ENCODE results near the gene PIK3R1. TPM values are rescaled to one million over a fixed set of nuclear protein-coding genes. Genes with fewer than 3 reads are reported as not detected.

Gene PIK3R1
- total RNA-seq, 1 experiment from 2014 or later, result 1.7 TPM

GRCh38 chr5:68296895-68297294, 81.3 kb downstream of the PIK3R1 start:
- Histone ChIP-seq H3K9ac (ENCODE audit: low read length) (no peak overlapping the region), H3K27me3 (ENCODE audit: low read length) (no peaks in the 10 kb centered on the region), H3F3A (ENCODE audit: low read length, unreplicated experiment) (no peaks in the 10 kb centered on the region), H3K36me3 (ENCODE audit: low read depth, low read length) (no peaks in the 10 kb centered on the region), H2AFZ (ENCODE audit: low read length) (no peak overlapping the region), H3K79me2 (ENCODE audit: low read length) (no peaks in the 10 kb centered on the region), H4K20me1 (ENCODE audit: low read length) (no peaks in the 10 kb centered on the region), H3K4me2 (ENCODE audit: low read length) (no peak overlapping the region), H3K9me2 (replicated peaks; ENCODE audit: low read length) (no peaks in the 10 kb centered on the region), H3K27ac (ENCODE audit: low read length) (no peak overlapping the region), H3K4me3 (ENCODE audit: low read length) (no peak overlapping the region), H3K9me3 (ENCODE audit: low read length) (no peaks in the 10 kb centered on the region), H3K4me1 (ENCODE audit: insufficient read depth, low read length) (peaks cover 9% of the 10 kb centered on the region; the same call in 1 of the 2 replicates)
- DNase-seq, result no peak
- ChIA-PET POLR2A (ENCODE audit: unreplicated experiment) (no interaction called here), CTCF (no interaction called here)
- TF ChIP-seq EZH2phosphoT487 (IDR thresholded peaks at IDR 0.05; ENCODE audit: borderline replicate concordance, low read length), result no peak
- TF ChIP-seq CTCF (conservative IDR thresholded peaks at IDR 0.05; ENCODE audit: low read depth, low read length), result no peak
- no peak for TF ChIP-seq EZH2 (IDR thresholded peaks at IDR 0.05; ENCODE audit: low read length, unreplicated experiment)
- no peak for ATAC-seq
- intact Hi-C loops (cut with micrococcal nuclease), result no loop called here
- BruUV-seq (replicated peaks), result no TSS peak

- Histone ChIP-seq H3K27ac (ENCODE audit: low read length) (no peak overlapping the region), H3K27me3 (ENCODE audit: low read length) (no peaks in the 10 kb centered on the region), H3K9me2 (replicated peaks; ENCODE audit: low read length) (no peaks in the 10 kb centered on the region), H3K4me3 (ENCODE audit: low read length) (no peak overlapping the region), H2AFZ (ENCODE audit: low read length) (no peak overlapping the region), H4K20me1 (ENCODE audit: low read length) (no peaks in the 10 kb centered on the region), H3K4me2 (ENCODE audit: low read length) (no peak overlapping the region), H3K9me3 (ENCODE audit: low read length) (no peaks in the 10 kb centered on the region), H3K4me1 (ENCODE audit: insufficient read depth, low read length) (peaks cover 9% of the 10 kb centered on the region; the same call in 1 of the 2 replicates), H3K79me2 (ENCODE audit: low read length) (no peaks in the 10 kb centered on the region), H3F3A (ENCODE audit: low read length, unreplicated experiment) (no peaks in the 10 kb centered on the region), H3K9ac (ENCODE audit: low read length) (no peak overlapping the region), H3K36me3 (ENCODE audit: low read depth, low read length) (no peaks in the 10 kb centered on the region)
- ATAC-seq, result no peak
- no peak for DNase-seq
- intact Hi-C loops (cut with micrococcal nuclease), result no loop called here
- TF ChIP-seq EZH2 (IDR thresholded peaks at IDR 0.05; ENCODE audit: low read length, unreplicated experiment), result no peak
- no peak for TF ChIP-seq EZH2phosphoT487 (IDR thresholded peaks at IDR 0.05; ENCODE audit: borderline replicate concordance, low read length)
- no peak for TF ChIP-seq CTCF (conservative IDR thresholded peaks at IDR 0.05; ENCODE audit: low read depth, low read length)
- ChIA-PET POLR2A (ENCODE audit: unreplicated experiment) (no interaction called here), CTCF (no interaction called here)
- no TSS peak for BruUV-seq (replicated peaks)
Measured at GRCh38 chr5:68297656-68298055, 82.1 kb downstream of the PIK3R1 start.

GRCh38 chr5:68298479-68298878, 82.9 kb downstream of the PIK3R1 start:
- Histone ChIP-seq H3K4me3 (ENCODE audit: low read length) (no peak overlapping the region), H3K27me3 (ENCODE audit: low read length) (no peaks in the 10 kb centered on the region), H3K9me2 (replicated peaks; ENCODE audit: low read length) (no peaks in the 10 kb centered on the region), H2AFZ (ENCODE audit: low read length) (no peak overlapping the region), H3K9me3 (ENCODE audit: low read length) (no peaks in the 10 kb centered on the region), H3K79me2 (ENCODE audit: low read length) (no peaks in the 10 kb centered on the region), H3K9ac (ENCODE audit: low read length) (no peak overlapping the region), H3K4me2 (ENCODE audit: low read length) (no peak overlapping the region), H3F3A (ENCODE audit: low read length, unreplicated experiment) (no peaks in the 10 kb centered on the region), H3K4me1 (ENCODE audit: insufficient read depth, low read length) (peaks cover 9% of the 10 kb centered on the region; the same call in 1 of the 2 replicates), H3K27ac (ENCODE audit: low read length) (no peak overlapping the region), H3K36me3 (ENCODE audit: low read depth, low read length) (no peaks in the 10 kb centered on the region), H4K20me1 (ENCODE audit: low read length) (no peaks in the 10 kb centered on the region)
- no TSS peak for BruUV-seq (replicated peaks)
- TF ChIP-seq EZH2phosphoT487 (IDR thresholded peaks at IDR 0.05; ENCODE audit: borderline replicate concordance, low read length) (no peak), EZH2 (IDR thresholded peaks at IDR 0.05; ENCODE audit: low read length, unreplicated experiment) (no peak), CTCF (conservative IDR thresholded peaks at IDR 0.05; ENCODE audit: low read depth, low read length) (no peak)
- ChIA-PET POLR2A (ENCODE audit: unreplicated experiment) (no interaction called here), CTCF (no interaction called here)
- ATAC-seq, result no peak
- no peak for DNase-seq
- intact Hi-C loops (cut with micrococcal nuclease), result no loop called here

Data from PC-3 (cell line).